Measurements from ENCODE around the gene PRR35. TPM values are rescaled to one million over a fixed set of nuclear protein-coding genes. Genes with fewer than 3 reads are reported as not detected.

Gene PRR35
- polyA plus RNA-seq, 1 donor (not counting 4 experiments of a cell fraction or from before 2014, with no cell fraction given), result not detected

DNA sequence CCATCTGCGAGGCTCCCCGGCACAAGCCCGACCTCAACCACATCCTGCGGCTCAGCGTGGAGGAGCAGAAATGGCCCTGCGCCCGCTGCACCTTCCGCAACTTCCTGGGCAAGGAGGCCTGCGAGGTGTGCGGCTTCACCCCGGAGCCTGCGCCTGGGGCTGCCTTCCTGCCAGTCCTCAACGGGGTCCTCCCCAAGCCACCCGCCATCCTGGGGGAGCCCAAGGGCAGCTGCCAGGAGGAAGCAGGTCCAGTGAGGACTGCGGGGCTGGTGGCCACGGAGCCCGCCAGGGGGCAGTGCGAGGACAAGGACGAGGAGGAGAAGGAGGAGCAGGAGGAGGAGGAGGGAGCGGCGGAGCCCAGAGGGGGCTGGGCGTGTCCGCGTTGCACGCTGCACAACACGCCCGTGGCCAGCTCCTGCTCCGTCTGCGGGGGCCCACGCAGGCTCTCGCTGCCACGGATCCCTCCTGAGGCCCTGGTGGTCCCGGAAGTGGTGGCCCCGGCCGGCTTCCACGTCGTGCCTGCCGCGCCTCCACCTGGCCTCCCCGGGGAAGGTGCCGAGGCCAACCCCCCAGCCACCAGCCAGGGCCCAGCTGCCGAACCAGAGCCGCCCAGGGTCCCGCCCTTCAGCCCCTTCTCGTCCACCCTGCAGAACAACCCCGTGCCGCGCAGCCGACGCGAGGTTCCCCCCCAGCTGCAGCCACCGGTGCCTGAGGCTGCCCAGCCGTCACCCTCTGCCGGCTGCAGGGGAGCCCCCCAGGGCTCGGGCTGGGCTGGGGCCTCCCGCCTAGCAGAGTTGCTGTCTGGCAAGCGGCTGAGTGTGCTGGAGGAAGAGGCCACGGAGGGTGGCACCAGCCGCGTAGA is 13.1 kb upstream of the PRR35 start:
- Histone ChIP-seq H4K20me1 (ENCODE audit: control insufficient read depth, extremely low read depth, insufficient read depth, low read length) (peaks cover 33% of the 10 kb centered on the region), H3K79me2 (ENCODE audit: control insufficient read depth, insufficient read depth, low read length) (peaks cover 49% of the 10 kb centered on the region), H3K27me3 (ENCODE audit: control insufficient read depth, extremely low read depth, insufficient read depth, low read length) (no peaks in the 10 kb centered on the region), H3K27ac (ENCODE audit: control insufficient read depth, insufficient read depth, low read length) (no peak overlapping the region), H3K36me3 (ENCODE audit: control insufficient read depth in 2 of 2, extremely low read depth in 1 of 2, insufficient read depth in 2 of 2, low read length in 2 of 2) (peaks cover 8 to 11% of the 10 kb centered on the region in 2 experiments), H3K9me3 (ENCODE audit: control insufficient read depth, low read depth, low read length) (no peaks in the 10 kb centered on the region), H3K4me1 (ENCODE audit: control insufficient read depth, extremely low read depth, insufficient read depth, low read length) (no peaks in the 10 kb centered on the region), H3K4me2 (ENCODE audit: control insufficient read depth, extremely low read depth, insufficient read depth, low read depth, low read length) (no peak overlapping the region), H2AFZ (ENCODE audit: control insufficient read depth, low read length) (no peak overlapping the region), H3K9me1 (ENCODE audit: control insufficient read depth, extremely low read depth, insufficient read depth, low read length) (no peaks in the 10 kb centered on the region), H3K4me3 (ENCODE audit: control insufficient read depth in 2 of 3, extremely low read depth in 1 of 3, insufficient read depth in 2 of 3, low read depth in 1 of 3, low read length in 3 of 3) (no peak overlapping the region), H3K9ac (ENCODE audit: control insufficient read depth, extremely low read depth, insufficient read depth, low read length) (no peak overlapping the region)
- dilution Hi-C loops (cut with MboI; ENCODE audit: extremely low pct_ligation_motif_present, low sequenced_read_pairs), result no loop called here
- FAIRE-seq (no peak), DNase-seq (ENCODE audit: low read depth, low spot score) (no peak)
- TF ChIP-seq EZH2 (IDR thresholded peaks at IDR 0.05; ENCODE audit: low read length), result no peak
- TF ChIP-seq, protein P1, sequence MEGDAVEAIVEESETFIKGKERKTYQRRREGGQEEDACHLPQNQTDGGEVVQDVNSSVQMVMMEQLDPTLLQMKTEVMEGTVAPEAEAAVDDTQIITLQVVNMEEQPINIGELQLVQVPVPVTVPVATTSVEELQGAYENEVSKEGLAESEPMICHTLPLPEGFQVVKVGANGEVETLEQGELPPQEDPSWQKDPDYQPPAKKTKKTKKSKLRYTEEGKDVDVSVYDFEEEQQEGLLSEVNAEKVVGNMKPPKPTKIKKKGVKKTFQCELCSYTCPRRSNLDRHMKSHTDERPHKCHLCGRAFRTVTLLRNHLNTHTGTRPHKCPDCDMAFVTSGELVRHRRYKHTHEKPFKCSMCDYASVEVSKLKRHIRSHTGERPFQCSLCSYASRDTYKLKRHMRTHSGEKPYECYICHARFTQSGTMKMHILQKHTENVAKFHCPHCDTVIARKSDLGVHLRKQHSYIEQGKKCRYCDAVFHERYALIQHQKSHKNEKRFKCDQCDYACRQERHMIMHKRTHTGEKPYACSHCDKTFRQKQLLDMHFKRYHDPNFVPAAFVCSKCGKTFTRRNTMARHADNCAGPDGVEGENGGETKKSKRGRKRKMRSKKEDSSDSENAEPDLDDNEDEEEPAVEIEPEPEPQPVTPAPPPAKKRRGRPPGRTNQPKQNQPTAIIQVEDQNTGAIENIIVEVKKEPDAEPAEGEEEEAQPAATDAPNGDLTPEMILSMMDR (optimal IDR thresholded peaks at IDR 0.05 in 1 of 3, IDR thresholded peaks at IDR 0.05 in 1 of 3, conservative IDR thresholded peaks at IDR 0.05 in 1 of 3; ENCODE audit: extremely low read depth in 1 of 3, insufficient read depth in 2 of 3, low read length in 3 of 3), result peak; percentile 66 to 89 (median 83)

DNA sequence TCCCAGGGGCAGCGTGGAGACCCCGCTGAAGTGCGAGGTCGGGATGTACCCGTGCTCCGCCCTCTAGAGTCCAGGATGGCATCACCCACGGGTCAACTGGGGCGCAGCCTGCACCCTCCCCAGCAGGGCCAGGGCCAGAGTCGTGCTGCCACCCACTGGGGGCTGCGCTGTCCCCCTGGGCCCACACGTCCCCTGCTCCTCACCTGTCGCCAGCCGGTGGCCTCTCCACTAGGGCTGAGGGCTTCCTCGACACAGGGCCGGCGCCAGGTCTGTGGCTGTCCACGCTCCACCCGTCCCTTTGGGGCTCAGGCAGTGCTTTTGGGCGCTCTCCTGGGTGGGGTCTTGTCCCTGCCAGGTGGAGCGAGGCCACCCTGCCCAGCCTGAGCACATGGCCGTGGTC is 11.6 kb upstream of the PRR35 start:
- H3K27ac ChIP-seq (ENCODE audit: control insufficient read depth, insufficient read depth, low read length), result no peak overlapping the region
- no peak overlapping the region for H3K4me3 ChIP-seq (ENCODE audit: control insufficient read depth in 2 of 3, extremely low read depth in 1 of 3, insufficient read depth in 2 of 3, low read depth in 1 of 3, low read length in 3 of 3)
- H3K9me3 ChIP-seq (ENCODE audit: control insufficient read depth, low read depth, low read length), result no peaks in the 10 kb centered on the region
- dilution Hi-C loops (cut with MboI; ENCODE audit: extremely low pct_ligation_motif_present, low sequenced_read_pairs), result no loop called here
- no peaks in the 10 kb centered on the region for H3K4me1 ChIP-seq (ENCODE audit: control insufficient read depth, extremely low read depth, insufficient read depth, low read length)
- no peak for FAIRE-seq
- H4K20me1 ChIP-seq (ENCODE audit: control insufficient read depth, extremely low read depth, insufficient read depth, low read length), result peaks cover 26% of the 10 kb centered on the region
- no peaks in the 10 kb centered on the region for H3K27me3 ChIP-seq (ENCODE audit: control insufficient read depth, extremely low read depth, insufficient read depth, low read length)
- no peak for TF ChIP-seq EZH2 (IDR thresholded peaks at IDR 0.05; ENCODE audit: low read length)
- TF ChIP-seq, protein P1 (optimal IDR thresholded peaks at IDR 0.05 in 1 of 3, IDR thresholded peaks at IDR 0.05 in 1 of 3, conservative IDR thresholded peaks at IDR 0.05 in 1 of 3; ENCODE audit: extremely low read depth in 1 of 3, insufficient read depth in 2 of 3, low read length in 3 of 3), result no peak
- H3K4me2 ChIP-seq (ENCODE audit: control insufficient read depth, extremely low read depth, insufficient read depth, low read depth, low read length), result no peak overlapping the region
- no peak for DNase-seq (ENCODE audit: low read depth, low spot score)
- peaks cover 36% of the 10 kb centered on the region for H3K79me2 ChIP-seq (ENCODE audit: control insufficient read depth, insufficient read depth, low read length)
- H2AFZ ChIP-seq (ENCODE audit: control insufficient read depth, low read length), result no peak overlapping the region
- no peak overlapping the region for H3K9ac ChIP-seq (ENCODE audit: control insufficient read depth, extremely low read depth, insufficient read depth, low read length)
- no peaks in the 10 kb centered on the region for H3K9me1 ChIP-seq (ENCODE audit: control insufficient read depth, extremely low read depth, insufficient read depth, low read length)
- peaks cover 10 to 11% of the 10 kb centered on the region in 2 experiments for H3K36me3 ChIP-seq (ENCODE audit: control insufficient read depth in 2 of 2, extremely low read depth in 1 of 2, insufficient read depth in 2 of 2, low read length in 2 of 2)

Data from keratinocyte (primary cell).